Activated naive CD8-positive, alpha-beta T cell treated with anti-CD3 and anti-CD28 coated beads, Interleukin-2, amount 10 ng/mL, durations not matched to agents 7 days and 5 days (primary cell): ENCODE results near the gene DOCK3. TPM values are rescaled to one million over a fixed set of nuclear protein-coding genes. Genes with fewer than 3 reads are reported as not detected.
"Not testable (repeated sequence)": the region's sequence is repeated elsewhere in the genome, so short reads cannot be mapped to it uniquely, and the experiment has no call there.

Experiments
- ATAC-seq: fragments of 150-1000 bp; cut with Tn5 transposase; one replicate; pipeline ENCODE4 v1.10.0; 2021; ENCODE audit warnings: low read depth, moderate library complexity
- POLR2A ChIA-PET: fragments of 350-600 bp; sonication (Branson Sonifier 250); formaldehyde crosslinking; loops from one replicate; lab custom pipeline; 2021; ENCODE audit warnings: antibody characterized with exemption; lab: Charles Lee
- DNase-seq: peaks from one replicate; pipeline ENCODE4 v3.0.0; 2021
- H3K27ac Mint-ChIP-seq: one replicate; pipeline ENCODE4 v1.8.0; 2022; ENCODE audit warnings: mild to moderate bottlenecking, mixed read lengths
- H3K27me3 Mint-ChIP-seq: one replicate; pipeline ENCODE4 v1.8.0; 2022; ENCODE audit warnings: mild to moderate bottlenecking, moderate library complexity, mixed read lengths
- H3K36me3 Mint-ChIP-seq: one replicate; pipeline ENCODE4 v1.8.0; 2021; ENCODE audit warnings: mild to moderate bottlenecking, mixed read lengths
- H3K4me1 Mint-ChIP-seq: one replicate; pipeline ENCODE4 v1.8.0; 2021; ENCODE audit warnings: mixed read lengths
- H3K4me3 Mint-ChIP-seq: one replicate; pipeline ENCODE4 v1.8.0; 2022; ENCODE audit warnings: mild to moderate bottlenecking, moderate library complexity, mixed read lengths
- H3K9me3 Mint-ChIP-seq: one replicate; pipeline ENCODE4 v1.8.0; 2021; ENCODE audit warnings: mixed read lengths
- total RNA-seq, 2 experiments: library from RNA; stranded (reverse); gene quantifications; one replicate each; pipeline ENCODE4 v1.2.3, GENCODE V29; 2021

Gene DOCK3
- total RNA-seq, 2 experiments from 2014 or later, result 3.3 to 3.4 TPM

DNA sequence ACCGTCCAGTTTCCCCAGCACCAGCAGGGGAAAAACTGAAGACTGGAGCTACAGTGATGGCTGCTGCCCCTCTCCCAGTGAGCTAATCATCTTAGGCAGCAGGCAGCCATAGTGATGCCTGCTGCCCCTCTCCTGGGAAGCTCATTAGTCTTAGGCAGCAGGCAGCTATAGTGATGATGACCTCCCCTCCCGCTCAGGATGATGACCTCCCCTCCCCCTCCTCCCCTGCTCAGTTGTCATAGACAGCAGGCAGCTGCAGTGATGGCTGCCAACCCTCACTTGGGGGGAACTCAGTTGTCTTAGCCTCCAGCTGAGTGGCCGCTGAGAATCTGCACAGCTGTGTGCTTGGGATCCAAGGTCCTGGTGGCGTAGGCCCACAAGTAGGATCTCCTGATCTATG lies 629.5 kb downstream of the DOCK3 start:
- POLR2A ChIA-PET, result no interaction called here
- Mint-ChIP-seq H3K4me3 (no peak overlapping the region), H3K27me3 (peaks cover 2% of the 10 kb centered on the region), H3K36me3 (peaks cover 19% of the 10 kb centered on the region), H3K27ac (no peak overlapping the region), H3K9me3 (peaks cover 12% of the 10 kb centered on the region), H3K4me1 (no peaks in the 10 kb centered on the region)
- no peak for ATAC-seq
- DNase-seq, result no peak

GRCh38 chr3:51306093-51306492 lies 631.4 kb downstream of the DOCK3 start:
- POLR2A ChIA-PET, result no interaction called here
- peaks cover 12% of the 10 kb centered on the region for H3K9me3 Mint-ChIP-seq
- no peak overlapping the region for H3K4me3 Mint-ChIP-seq
- H3K27me3 Mint-ChIP-seq, result peaks cover 1% of the 10 kb centered on the region
- H3K4me1 Mint-ChIP-seq, result no peaks in the 10 kb centered on the region
- no peak overlapping the region for H3K27ac Mint-ChIP-seq
- no peak for DNase-seq
- no peak for ATAC-seq
- H3K36me3 Mint-ChIP-seq, result peaks cover 18% of the 10 kb centered on the region

GRCh38 chr3:51307458-51307857 lies 632.7 kb downstream of the DOCK3 start:
- POLR2A ChIA-PET, result no interaction called here
- Mint-ChIP-seq H3K27ac (no peak overlapping the region), H3K27me3 (no peaks in the 10 kb centered on the region), H3K4me1 (no peaks in the 10 kb centered on the region), H3K36me3 (peaks cover 18% of the 10 kb centered on the region), H3K9me3 (peaks cover 12% of the 10 kb centered on the region), H3K4me3 (no peak overlapping the region)
- ATAC-seq (no peak), DNase-seq (no peak)

DNA sequence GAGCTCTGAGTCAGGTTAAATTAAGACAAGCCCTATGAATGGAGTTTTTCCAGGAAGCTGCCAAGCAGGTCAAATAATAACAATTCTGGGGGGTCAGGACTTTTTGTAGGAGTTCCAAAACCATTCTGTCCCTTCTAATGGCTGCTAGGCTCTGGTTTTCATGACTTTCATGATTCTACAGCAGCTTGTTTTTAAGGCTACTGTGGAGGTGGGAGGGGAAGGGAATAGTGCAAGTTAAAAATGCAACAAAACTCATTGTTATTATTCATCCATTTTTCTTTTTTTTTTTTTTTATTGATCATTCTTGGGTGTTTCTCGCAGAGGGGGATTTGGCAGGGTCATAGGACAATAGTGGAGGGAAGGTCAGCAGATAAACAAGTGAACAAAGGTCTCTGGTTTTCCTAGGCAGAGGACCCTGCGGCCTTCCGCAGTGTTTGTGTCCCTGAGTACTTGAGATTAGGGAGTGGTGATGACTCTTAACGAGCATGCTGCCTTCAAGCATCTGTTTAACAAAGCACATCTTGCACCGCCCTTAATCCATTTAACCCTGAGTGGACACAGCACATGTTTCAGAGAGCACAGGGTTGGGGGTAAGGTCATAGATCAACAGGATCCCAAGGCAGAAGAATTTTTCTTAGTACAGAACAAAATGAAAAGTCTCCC lies 633.3 kb downstream of the DOCK3 start:
- ATAC-seq, H3K4me1 Mint-ChIP-seq, H3K27ac Mint-ChIP-seq, H3K27me3 Mint-ChIP-seq, H3K9me3 Mint-ChIP-seq, POLR2A ChIA-PET, H3K4me3 Mint-ChIP-seq, DNase-seq: not testable (repeated sequence)
- peaks cover 15% of the 10 kb centered on the region for H3K36me3 Mint-ChIP-seq

DNA sequence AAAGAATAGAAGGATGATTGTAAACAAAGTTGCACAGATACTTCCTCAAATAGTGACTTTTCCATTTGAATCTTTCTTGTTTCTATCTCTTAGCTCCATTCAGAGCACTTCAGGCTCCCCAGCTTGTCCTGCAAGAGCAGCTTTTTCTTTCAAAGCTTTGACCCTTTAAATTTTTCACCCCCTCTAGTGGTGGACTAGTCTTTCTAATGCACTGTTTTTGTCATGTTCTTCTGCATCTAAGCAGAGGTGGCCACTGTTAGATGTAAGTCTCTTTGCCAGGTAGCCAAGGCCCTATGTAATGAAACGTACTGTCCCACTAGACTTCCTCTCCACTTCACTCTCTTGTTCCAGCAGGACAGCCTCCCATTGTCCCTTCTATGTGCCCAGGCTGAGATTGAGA lies 636.3 kb downstream of the DOCK3 start:
- no peak for ATAC-seq
- Mint-ChIP-seq H3K36me3 (peaks cover 14% of the 10 kb centered on the region), H3K27me3 (no peaks in the 10 kb centered on the region), H3K27ac (no peak overlapping the region), H3K4me3 (no peak overlapping the region), H3K9me3 (peaks cover 5% of the 10 kb centered on the region), H3K4me1 (no peaks in the 10 kb centered on the region)
- POLR2A ChIA-PET, result no interaction called here
- no peak for DNase-seq

DNA sequence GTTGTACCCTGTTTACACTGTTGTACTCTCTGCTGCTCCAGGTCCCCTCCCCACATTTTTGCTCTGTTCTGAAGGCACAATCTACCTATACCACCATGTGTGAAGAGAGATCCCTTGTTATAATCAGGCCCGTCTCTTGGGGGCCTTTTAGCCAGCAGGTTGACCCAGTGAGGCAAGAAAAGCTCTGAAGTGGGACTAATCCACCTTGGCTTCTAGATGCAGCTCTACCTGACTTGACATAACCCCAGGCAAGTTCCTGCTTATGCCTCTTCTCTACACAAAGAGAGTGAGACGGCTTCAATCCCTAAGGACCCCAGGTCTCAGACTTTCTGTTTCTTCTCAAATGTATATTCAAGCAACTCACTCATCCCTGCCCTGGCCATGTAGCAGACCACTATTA lies 653.5 kb downstream of the DOCK3 start:
- Mint-ChIP-seq H3K27ac (no peak overlapping the region), H3K4me1 (no peaks in the 10 kb centered on the region), H3K36me3 (no peaks in the 10 kb centered on the region), H3K27me3 (peaks cover 2% of the 10 kb centered on the region), H3K9me3 (no peaks in the 10 kb centered on the region), H3K4me3 (no peak overlapping the region)
- POLR2A ChIA-PET, result no interaction called here
- DNase-seq (no peak), ATAC-seq (no peak)

DNA sequence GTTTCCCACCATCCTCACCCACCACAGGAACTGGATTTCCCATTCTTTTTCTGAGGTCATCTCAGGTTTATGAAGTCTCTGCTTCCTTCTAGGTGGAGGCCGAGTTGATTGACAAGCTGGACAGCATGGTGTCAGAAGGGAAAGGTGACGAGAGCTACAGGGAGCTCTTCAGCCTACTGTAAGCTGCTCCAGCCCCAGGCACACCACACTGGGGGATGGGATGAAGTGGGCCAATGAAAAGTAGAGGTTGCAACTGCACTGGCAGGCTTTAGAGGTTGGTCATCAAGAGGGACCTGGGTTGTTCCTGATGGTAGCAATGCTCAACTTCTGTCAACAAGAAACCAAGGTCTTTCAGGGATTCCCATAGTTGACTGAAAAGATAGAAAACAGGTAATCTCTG lies 655.3 kb downstream of the DOCK3 start:
- DNase-seq, result no peak
- no peaks in the 10 kb centered on the region for H3K4me1 Mint-ChIP-seq
- POLR2A ChIA-PET, result no interaction called here
- H3K27me3 Mint-ChIP-seq, result peaks cover 2% of the 10 kb centered on the region
- ATAC-seq, result no peak
- H3K9me3 Mint-ChIP-seq, result no peaks in the 10 kb centered on the region
- no peaks in the 10 kb centered on the region for H3K36me3 Mint-ChIP-seq
- H3K27ac Mint-ChIP-seq, result no peak overlapping the region
- no peak overlapping the region for H3K4me3 Mint-ChIP-seq

GRCh38 chr3:51332156-51332555 lies 657.4 kb downstream of the DOCK3 start:
- Mint-ChIP-seq H3K4me3 (no peak overlapping the region), H3K27ac (no peak overlapping the region), H3K4me1 (no peaks in the 10 kb centered on the region), H3K27me3 (peaks cover 2% of the 10 kb centered on the region), H3K9me3 (no peaks in the 10 kb centered on the region), H3K36me3 (no peaks in the 10 kb centered on the region)
- no peak for ATAC-seq
- DNase-seq, result no peak
- POLR2A ChIA-PET, result no interaction called here

DNA sequence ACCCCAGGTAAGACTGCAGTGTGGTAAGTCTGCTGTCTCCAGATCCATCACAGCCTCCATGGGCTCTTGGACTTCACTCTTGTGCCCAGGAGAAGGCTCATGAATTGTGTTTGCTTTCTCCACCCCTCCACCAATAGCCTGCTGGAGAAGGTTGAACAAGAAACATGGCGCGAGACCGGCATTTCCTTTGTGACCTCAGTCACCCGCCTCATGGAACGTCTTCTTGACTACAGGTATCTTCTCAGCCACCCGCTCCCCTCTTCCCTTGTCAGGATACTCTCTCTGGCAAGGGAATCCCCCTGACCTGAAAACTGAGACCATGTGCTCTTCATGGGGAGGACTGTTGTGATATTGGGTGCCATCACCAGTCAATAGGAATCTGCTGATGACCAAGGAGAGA lies 658.3 kb downstream of the DOCK3 start:
- H3K27ac Mint-ChIP-seq, result no peak overlapping the region
- no peaks in the 10 kb centered on the region for H3K4me1 Mint-ChIP-seq
- no peaks in the 10 kb centered on the region for H3K36me3 Mint-ChIP-seq
- no peak for ATAC-seq
- no peaks in the 10 kb centered on the region for H3K9me3 Mint-ChIP-seq
- POLR2A ChIA-PET, result no interaction called here
- H3K4me3 Mint-ChIP-seq, result no peak overlapping the region
- no peaks in the 10 kb centered on the region for H3K27me3 Mint-ChIP-seq
- DNase-seq, result no peak

- Mint-ChIP-seq H3K27ac (no peak overlapping the region), H3K9me3 (no peaks in the 10 kb centered on the region), H3K36me3 (no peaks in the 10 kb centered on the region), H3K4me3 (no peak overlapping the region), H3K4me1 (no peaks in the 10 kb centered on the region), H3K27me3 (no peaks in the 10 kb centered on the region)
- ATAC-seq (no peak), DNase-seq (no peak)
- POLR2A ChIA-PET, result no interaction called here
These were observed 661.5 kb downstream of the DOCK3 start for GRCh38 chr3:51336261-51336660.

- H3K9me3 Mint-ChIP-seq, result no peaks in the 10 kb centered on the region
- ATAC-seq (no peak), DNase-seq (no peak)
- H3K27ac Mint-ChIP-seq, result no peak overlapping the region
- no peaks in the 10 kb centered on the region for H3K4me1 Mint-ChIP-seq
- no peaks in the 10 kb centered on the region for H3K27me3 Mint-ChIP-seq
- POLR2A ChIA-PET, result no interaction called here
- H3K4me3 Mint-ChIP-seq, result no peak overlapping the region
- H3K36me3 Mint-ChIP-seq, result no peaks in the 10 kb centered on the region
These were observed 662.9 kb downstream of the DOCK3 start for GRCh38 chr3:51337666-51338065.

DNA sequence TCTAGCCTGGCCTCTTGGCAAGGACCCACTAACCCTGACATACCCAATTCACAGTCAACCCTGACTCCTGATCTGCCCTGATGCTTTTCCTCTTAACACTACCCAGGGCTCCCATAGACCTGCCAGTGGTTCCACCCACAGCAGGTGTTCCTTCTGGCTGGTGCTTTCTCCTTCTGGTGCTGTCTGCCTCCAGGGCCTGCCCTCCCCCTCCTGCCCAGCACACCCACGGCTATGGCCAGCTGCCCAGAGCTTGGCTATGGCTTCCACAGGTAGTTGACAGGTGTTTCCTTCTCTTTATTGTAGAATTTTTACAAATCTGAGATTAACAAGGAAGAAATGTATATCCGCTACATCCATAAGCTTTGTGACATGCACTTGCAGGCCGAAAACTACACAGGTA lies 663.9 kb downstream of the DOCK3 start:
- Mint-ChIP-seq H3K4me1 (no peaks in the 10 kb centered on the region), H3K27ac (no peak overlapping the region), H3K4me3 (no peak overlapping the region), H3K27me3 (no peaks in the 10 kb centered on the region), H3K36me3 (peaks cover 1% of the 10 kb centered on the region), H3K9me3 (no peaks in the 10 kb centered on the region)
- POLR2A ChIA-PET, result no interaction called here
- ATAC-seq (no peak), DNase-seq (no peak)

DNA sequence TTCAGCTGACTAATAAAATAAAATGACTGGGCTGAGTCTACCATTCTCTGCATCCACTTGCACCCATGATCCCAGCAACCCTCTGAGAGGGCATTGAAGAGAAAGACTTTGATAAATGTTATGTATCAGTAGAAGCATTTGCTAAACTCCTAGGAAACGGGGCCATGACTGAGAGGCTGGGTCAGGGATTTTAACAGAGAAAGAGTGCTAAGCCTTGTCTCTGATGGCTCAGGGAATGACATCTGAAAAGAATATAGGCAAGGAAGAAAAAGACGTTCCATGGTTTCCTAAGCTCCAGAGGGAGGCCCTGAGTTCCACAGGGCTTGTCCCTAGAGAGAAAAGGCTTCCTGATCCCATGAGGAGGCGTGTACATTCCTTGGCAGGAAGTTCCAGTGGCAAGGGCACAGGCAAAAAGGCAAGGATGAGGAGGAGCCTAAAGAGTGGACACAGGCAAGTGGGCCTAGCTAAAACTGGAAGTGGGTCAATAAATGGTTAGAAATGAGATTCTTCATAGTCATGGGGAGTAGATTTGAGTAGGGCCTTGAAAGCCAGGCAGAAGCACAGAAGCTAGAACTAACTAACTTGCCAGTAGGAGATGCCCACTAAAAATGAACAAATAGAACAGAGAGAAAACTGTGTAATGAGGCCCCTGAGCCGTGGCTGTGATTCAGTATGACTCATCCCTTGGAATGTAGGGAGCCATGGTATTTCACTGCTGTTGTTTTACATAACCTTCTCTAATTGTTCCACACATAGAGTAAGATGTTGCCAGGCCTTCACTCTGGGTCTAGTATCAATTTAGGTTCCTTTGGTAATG lies 665.5 kb downstream of the DOCK3 start:
- no peak overlapping the region for H3K4me3 Mint-ChIP-seq

DNA sequence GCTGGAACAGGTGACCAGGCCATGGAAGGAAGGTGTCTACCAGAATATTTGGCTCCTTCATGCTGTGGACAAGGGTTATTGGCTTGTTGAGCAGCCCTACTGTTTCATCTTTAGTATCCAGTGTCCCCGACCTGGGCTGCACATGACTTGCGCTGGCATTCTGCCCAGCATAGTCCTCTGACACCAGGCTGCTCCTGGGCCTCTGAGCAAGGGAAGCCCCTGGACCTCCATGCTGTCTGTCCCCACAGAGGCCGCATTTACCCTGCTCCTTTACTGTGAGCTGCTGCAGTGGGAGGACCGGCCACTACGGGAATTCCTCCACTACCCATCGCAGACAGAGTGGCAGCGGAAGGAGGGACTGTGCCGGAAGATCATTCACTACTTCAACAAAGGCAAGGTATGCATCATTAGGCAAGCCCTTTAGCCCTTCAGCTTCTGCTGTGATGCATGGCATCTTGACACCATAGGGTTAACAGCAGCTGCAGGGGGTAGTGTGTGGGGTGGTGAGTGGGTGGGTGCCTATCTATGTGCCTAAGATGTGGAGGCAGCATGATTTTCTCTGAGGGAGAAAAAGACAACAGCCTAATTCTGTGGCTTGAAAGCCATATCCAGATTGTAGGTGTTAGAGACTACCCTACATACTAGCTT lies 666.4 kb downstream of the DOCK3 start:
- no peak overlapping the region for H3K27ac Mint-ChIP-seq
- POLR2A ChIA-PET, result no interaction called here
- peaks cover 1% of the 10 kb centered on the region for H3K9me3 Mint-ChIP-seq
- H3K36me3 Mint-ChIP-seq, result peaks cover 1% of the 10 kb centered on the region
- H3K27me3 Mint-ChIP-seq, result no peaks in the 10 kb centered on the region
- DNase-seq, result no peak
- no peak for ATAC-seq
- H3K4me3 Mint-ChIP-seq, result no peak overlapping the region
- H3K4me1 Mint-ChIP-seq, result no peaks in the 10 kb centered on the region

More for the DNA sequence above, 665.5 kb downstream of the DOCK3 start:
- Mint-ChIP-seq H3K27ac (no peak overlapping the region), H3K27me3 (no peaks in the 10 kb centered on the region), H3K9me3 (peaks cover 1% of the 10 kb centered on the region), H3K36me3 (peaks cover 1% of the 10 kb centered on the region), H3K4me1 (no peaks in the 10 kb centered on the region)
- POLR2A ChIA-PET, result no interaction called here
- DNase-seq (no peak), ATAC-seq (no peak)
